NT2/D1 (cell line): ENCODE results near the gene SCGB1D2.

Source experiments
- YY1 ChIP-seq: IDR thresholded peaks from 2 replicates; pipeline ENCODE4 v1.6.1; 2011; ENCODE audit not compliant: insufficient read length, insufficient read depth
- ZNF274 ChIP-seq: IDR thresholded peaks from 2 replicates; pipeline ENCODE4 v1.6.1; 2011; ENCODE audit warnings: mild to moderate bottlenecking, low read depth, low read length

- no peak for TF ChIP-seq YY1
- no peak for TF ChIP-seq ZNF274
These were observed 27.7 kb downstream of the SCGB1D2 start, which contains the start of gene SCGB2A2 for GRCh38 chr11:62269654-62270278.
